ENCODE results near the gene GMEB2. TPM values are rescaled to one million over a fixed set of nuclear protein-coding genes. Genes with fewer than 3 reads are reported as not detected.
"Not testable (repeated sequence)": the region's sequence is repeated elsewhere in the genome, so short reads cannot be mapped to it uniquely, and the experiment has no call there.

Gene GMEB2
- total RNA-seq, 3 donors from 2014 or later (not counting 1 experiment from before 2014, with no cell fraction given), result 11.7 to 15.1 (median 14.6) TPM

DNA sequence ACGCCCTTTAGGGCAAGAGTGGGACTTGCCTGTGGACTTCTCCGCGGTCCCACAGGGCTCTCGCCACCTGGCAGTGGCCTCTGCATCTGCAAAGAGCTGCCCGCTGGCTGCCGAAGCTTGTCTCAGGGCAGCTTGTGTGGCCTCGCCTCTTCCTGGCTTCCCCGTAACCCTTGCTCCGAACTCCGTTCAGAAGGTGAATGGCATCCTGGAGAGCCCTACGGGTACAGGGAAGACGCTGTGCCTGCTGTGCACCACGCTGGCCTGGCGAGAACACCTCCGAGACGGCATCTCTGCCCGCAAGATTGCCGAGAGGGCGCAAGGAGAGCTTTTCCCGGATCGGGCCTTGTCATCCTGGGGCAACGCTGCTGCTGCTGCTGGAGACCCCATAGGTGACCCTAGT is 34.2 kb upstream of the GMEB2 start:
- Histone ChIP-seq H3K27me3 (ENCODE audit: control insufficient read depth, insufficient read depth, low read length) (no peaks in the 10 kb centered on the region), H3K4me1 (ENCODE audit: control insufficient read depth, insufficient read depth, low read length) (peaks cover 20% of the 10 kb centered on the region), H3K27ac (ENCODE audit: low read length) (no peak overlapping the region), H3K9me3 (ENCODE audit: control insufficient read depth, insufficient read depth, low read length) (no peaks in the 10 kb centered on the region), H3K4me3 (ENCODE audit: low read length) (no peak overlapping the region), H3K36me3 (ENCODE audit: control insufficient read depth, insufficient read depth, low read length) (peaks cover 6% of the 10 kb centered on the region)
- Mint-ChIP-seq H3K36me3 (no peaks in the 10 kb centered on the region), H3K27ac (no peak overlapping the region), H3K4me1 (peaks cover 22 to 24% of the 10 kb centered on the region in 2 donors), H3K27me3 (ENCODE audit: low read depth in 2 of 2) (no peaks in the 10 kb centered on the region), H3K4me3 (no peak overlapping the region), H3K9me3 (no peaks in the 10 kb centered on the region)
- WGBS (ENCODE audit: insufficient coverage), result 95% methylated on average over 22 of the region's 22 CpGs
- TF ChIP-seq, protein P1, sequence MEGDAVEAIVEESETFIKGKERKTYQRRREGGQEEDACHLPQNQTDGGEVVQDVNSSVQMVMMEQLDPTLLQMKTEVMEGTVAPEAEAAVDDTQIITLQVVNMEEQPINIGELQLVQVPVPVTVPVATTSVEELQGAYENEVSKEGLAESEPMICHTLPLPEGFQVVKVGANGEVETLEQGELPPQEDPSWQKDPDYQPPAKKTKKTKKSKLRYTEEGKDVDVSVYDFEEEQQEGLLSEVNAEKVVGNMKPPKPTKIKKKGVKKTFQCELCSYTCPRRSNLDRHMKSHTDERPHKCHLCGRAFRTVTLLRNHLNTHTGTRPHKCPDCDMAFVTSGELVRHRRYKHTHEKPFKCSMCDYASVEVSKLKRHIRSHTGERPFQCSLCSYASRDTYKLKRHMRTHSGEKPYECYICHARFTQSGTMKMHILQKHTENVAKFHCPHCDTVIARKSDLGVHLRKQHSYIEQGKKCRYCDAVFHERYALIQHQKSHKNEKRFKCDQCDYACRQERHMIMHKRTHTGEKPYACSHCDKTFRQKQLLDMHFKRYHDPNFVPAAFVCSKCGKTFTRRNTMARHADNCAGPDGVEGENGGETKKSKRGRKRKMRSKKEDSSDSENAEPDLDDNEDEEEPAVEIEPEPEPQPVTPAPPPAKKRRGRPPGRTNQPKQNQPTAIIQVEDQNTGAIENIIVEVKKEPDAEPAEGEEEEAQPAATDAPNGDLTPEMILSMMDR (IDR thresholded peaks at IDR 0.05), result no peak
- DNase-seq (no peak), ATAC-seq (no peak)
- intact Hi-C loops (cut with micrococcal nuclease), result no loop called here

DNA sequence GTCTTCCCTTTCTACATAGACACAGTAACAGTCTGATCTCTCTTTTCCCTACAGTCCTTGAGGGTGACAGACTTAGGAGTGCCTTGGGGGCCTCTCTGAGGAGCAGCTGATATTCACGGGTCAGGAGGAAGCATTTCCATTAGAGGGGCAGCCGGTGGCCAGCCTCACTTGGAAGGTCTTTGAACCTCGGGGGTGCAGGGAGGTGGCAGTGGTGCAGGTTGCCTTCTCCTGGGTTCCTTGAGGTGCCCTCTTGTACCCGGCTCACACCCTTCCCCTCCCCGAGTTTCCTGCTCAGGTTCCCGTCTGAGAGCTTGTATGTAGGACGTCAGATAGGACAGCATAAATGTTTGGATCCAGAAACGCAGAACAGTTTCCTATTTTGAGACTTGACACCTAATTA is 33.7 kb upstream of the GMEB2 start:
- no peaks in the 10 kb centered on the region for H3K27me3 Mint-ChIP-seq (ENCODE audit: low read depth in 2 of 2)
- H3K4me1 ChIP-seq (ENCODE audit: control insufficient read depth, insufficient read depth, low read length), result peaks cover 20% of the 10 kb centered on the region
- H3K4me1 Mint-ChIP-seq, result peaks cover 22 to 24% of the 10 kb centered on the region in 2 donors
- 93% methylated on average over 8 of the region's 8 CpGs for WGBS (ENCODE audit: insufficient coverage)
- no peak for DNase-seq
- H3K9me3 Mint-ChIP-seq, result no peaks in the 10 kb centered on the region
- H3K4me3 ChIP-seq (ENCODE audit: low read length), result no peak overlapping the region
- H3K4me3 Mint-ChIP-seq, result no peak overlapping the region
- H3K36me3 ChIP-seq (ENCODE audit: control insufficient read depth, insufficient read depth, low read length), result peaks cover 5% of the 10 kb centered on the region
- H3K36me3 Mint-ChIP-seq, result no peaks in the 10 kb centered on the region
- TF ChIP-seq, protein P1 (IDR thresholded peaks at IDR 0.05), result no peak
- H3K27ac Mint-ChIP-seq, result no peak overlapping the region
- no peak overlapping the region for H3K27ac ChIP-seq (ENCODE audit: low read length)
- intact Hi-C loops (cut with micrococcal nuclease), result no loop called here
- H3K9me3 ChIP-seq (ENCODE audit: control insufficient read depth, insufficient read depth, low read length), result no peaks in the 10 kb centered on the region
- ATAC-seq, result no peak
- no peaks in the 10 kb centered on the region for H3K27me3 ChIP-seq (ENCODE audit: control insufficient read depth, insufficient read depth, low read length)

DNA sequence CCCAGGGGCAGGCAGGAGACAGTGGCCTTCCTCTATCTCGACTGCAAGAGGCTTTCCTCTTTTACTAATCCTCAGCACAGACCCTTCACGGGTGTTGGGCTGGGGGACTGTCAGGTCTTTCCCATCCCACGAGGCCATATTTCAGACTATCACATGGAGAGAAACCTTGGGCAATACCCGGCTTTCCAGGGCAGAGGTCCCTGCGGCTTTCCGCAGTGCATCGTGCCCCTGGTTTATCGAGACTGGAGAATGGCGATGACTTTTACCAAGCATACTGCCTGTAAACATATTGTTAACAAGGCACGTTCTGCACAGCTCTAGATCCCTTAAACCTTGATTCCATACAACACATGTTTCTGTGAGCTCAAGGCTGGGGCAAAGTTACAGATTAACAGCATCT is 33.3 kb upstream of the GMEB2 start:
- H3K36me3 ChIP-seq (ENCODE audit: control insufficient read depth, insufficient read depth, low read length); H3K27me3 ChIP-seq (ENCODE audit: control insufficient read depth, insufficient read depth, low read length); H3K4me3 ChIP-seq (ENCODE audit: low read length); DNase-seq; intact Hi-C loops (cut with micrococcal nuclease); H3K9me3 ChIP-seq (ENCODE audit: control insufficient read depth, insufficient read depth, low read length); H3K27ac ChIP-seq (ENCODE audit: low read length); H3K27me3 Mint-ChIP-seq (ENCODE audit: low read depth in 2 of 2); H3K36me3 Mint-ChIP-seq; H3K9me3 Mint-ChIP-seq; ATAC-seq; H3K27ac Mint-ChIP-seq: not testable (repeated sequence)
- H3K4me1 ChIP-seq (ENCODE audit: control insufficient read depth, insufficient read depth, low read length), result peaks cover 20% of the 10 kb centered on the region
- Mint-ChIP-seq H3K4me1 (peaks cover 22 to 24% of the 10 kb centered on the region in 2 donors), H3K4me3 (peak overlapping the region; percentile 21)
- WGBS (ENCODE audit: insufficient coverage), result 96% methylated on average over 10 of the region's 10 CpGs

DNA sequence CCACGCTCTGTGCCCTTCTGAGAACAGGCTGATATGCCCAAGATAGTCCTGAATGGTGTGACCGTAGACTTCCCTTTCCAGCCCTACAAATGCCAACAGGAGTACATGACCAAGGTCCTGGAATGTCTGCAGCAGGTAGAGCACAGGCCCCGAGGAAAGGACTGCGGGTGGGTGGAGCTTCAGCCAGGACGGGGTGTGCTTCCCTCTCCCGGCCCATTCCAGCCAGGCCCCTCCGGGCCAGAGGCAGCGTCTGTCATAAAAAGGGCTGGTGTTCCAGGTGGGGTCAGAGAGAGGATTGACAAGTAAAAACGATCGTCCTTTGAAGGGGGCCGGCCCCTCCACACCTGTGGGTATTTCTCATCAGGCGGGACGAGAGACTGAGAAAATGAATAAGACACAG is 32.5 kb upstream of the GMEB2 start:
- Histone ChIP-seq H3K27me3 (ENCODE audit: control insufficient read depth, insufficient read depth, low read length) (peaks cover 7% of the 10 kb centered on the region), H3K27ac (ENCODE audit: low read length) (no peak overlapping the region), H3K9me3 (ENCODE audit: control insufficient read depth, insufficient read depth, low read length) (no peaks in the 10 kb centered on the region), H3K4me1 (ENCODE audit: control insufficient read depth, insufficient read depth, low read length) (peaks cover 25% of the 10 kb centered on the region), H3K36me3 (ENCODE audit: control insufficient read depth, insufficient read depth, low read length) (peaks cover 5% of the 10 kb centered on the region), H3K4me3 (ENCODE audit: low read length) (no peak overlapping the region)
- ATAC-seq (no peak), DNase-seq (no peak)
- peak overlapping the region; percentile 97 for H3K4me3 Mint-ChIP-seq
- TF ChIP-seq, protein P1 (IDR thresholded peaks at IDR 0.05), result no peak
- intact Hi-C loops (cut with micrococcal nuclease), result loop anchor here (5.0 kb wide), 1 partner anchor 122 kb away; the partner anchor contains the start of gene PTK6
- H3K27me3 Mint-ChIP-seq (ENCODE audit: low read depth in 2 of 2), result peaks cover 0 to 3% of the 10 kb centered on the region in 2 donors
- H3K4me1 Mint-ChIP-seq, result peaks cover 22 to 24% of the 10 kb centered on the region in 2 donors
- WGBS (ENCODE audit: insufficient coverage), result 87% methylated on average over 13 of the region's 13 CpGs
- H3K9me3 Mint-ChIP-seq, result no peaks in the 10 kb centered on the region
- no peaks in the 10 kb centered on the region for H3K36me3 Mint-ChIP-seq
- no peak overlapping the region for H3K27ac Mint-ChIP-seq

Measured in natural killer cell (primary cell).